GM23338 (cell line): ENCODE results near the gene CARMIL1. TPM values are rescaled to one million over a fixed set of nuclear protein-coding genes. Genes with fewer than 3 reads are reported as not detected.

ENCODE experiments used
- ATAC-seq: fragments of 200-7000 bp; cut with Tn5 transposase; 3 replicates; pipeline ENCODE4 v1.9.1; 2020
- DNase-seq: peaks from one replicate; pipeline ENCODE4 v3.0.0-alpha.2; 2015; ENCODE audit warnings: low spot score
- H2AFZ ChIP-seq: fragments of 200-600 bp; sonication (generic); 2 replicates; pipeline ENCODE4 v1.8.0; 2016; ENCODE audit warnings: antibody characterized with exemption, mild to moderate bottlenecking, moderate library complexity
- H3F3A ChIP-seq: fragments of 200-600 bp; sonication (generic); replicated peaks from 2 replicates; pipeline ENCODE4 v1.8.0; 2017; ENCODE audit warnings: antibody characterized with exemption, mixed run types, low read depth
- H3K27ac ChIP-seq: fragments of 200-600 bp; sonication (generic); 2 replicates; pipeline ENCODE4 v1.6.1; 2016; ENCODE audit warnings: low read depth
- H3K27me3 ChIP-seq: fragments of 200-600 bp; sonication (generic); 2 replicates; pipeline ENCODE4 v1.8.0; 2016; ENCODE audit warnings: mild to moderate bottlenecking, mixed run types, moderate library complexity; ENCODE audit not compliant: insufficient read depth
- H3K36me3 ChIP-seq: fragments of 200-600 bp; sonication (generic); 2 replicates; pipeline ENCODE4 v1.8.0; 2016; ENCODE audit warnings: mild to moderate bottlenecking; ENCODE audit not compliant: insufficient read depth
- H3K4me1 ChIP-seq: fragments of 200-600 bp; sonication (generic); 2 replicates; pipeline ENCODE4 v1.8.0; 2016; ENCODE audit warnings: mild to moderate bottlenecking, moderate library complexity; ENCODE audit not compliant: insufficient read depth
- H3K4me2 ChIP-seq: fragments of 200-600 bp; sonication (generic); 2 replicates; pipeline ENCODE4 v1.7.1; 2017; ENCODE audit warnings: mixed run types
- H3K4me3 ChIP-seq: fragments of 200-600 bp; sonication (generic); 2 replicates; pipeline ENCODE4 v1.6.1; 2016; ENCODE audit warnings: mixed run types
- H3K79me2 ChIP-seq: fragments of 200-600 bp; sonication (generic); replicated peaks from 2 replicates; pipeline ENCODE4 v1.8.0; 2017; ENCODE audit warnings: mild to moderate bottlenecking; ENCODE audit not compliant: insufficient read depth
- H3K9me2 ChIP-seq: fragments of 200-600 bp; sonication (generic); 2 replicates; pipeline ENCODE4 v1.8.0; 2017; ENCODE audit not compliant: insufficient read depth
- H4K20me1 ChIP-seq: fragments of 200-600 bp; sonication (generic); replicated peaks from 2 replicates; pipeline ENCODE4 v1.8.0; 2017; ENCODE audit warnings: mild to moderate bottlenecking; ENCODE audit not compliant: insufficient read depth
- H3K27ac Mint-ChIP-seq: 2 replicates; pipeline ENCODE4 v1.8.0; 2020; ENCODE audit warnings: inconsistent platforms, mild to moderate bottlenecking, moderate library complexity, mixed read lengths
- H3K27me3 Mint-ChIP-seq: 3 replicates; pipeline ENCODE4 v1.8.0; 2022; ENCODE audit warnings: low read depth, mild to moderate bottlenecking, moderate library complexity, mixed read lengths, inconsistent platforms; ENCODE audit not compliant: insufficient read depth, poor library complexity
- H3K36me3 Mint-ChIP-seq: 3 replicates; pipeline ENCODE4 v1.8.0; 2021; ENCODE audit warnings: low read depth, mild to moderate bottlenecking, inconsistent platforms, moderate library complexity, mixed read lengths
- H3K4me1 Mint-ChIP-seq: 3 replicates; pipeline ENCODE4 v1.8.0; 2020; ENCODE audit warnings: mild to moderate bottlenecking, inconsistent platforms, mixed read lengths
- H3K4me3 Mint-ChIP-seq: 3 replicates; pipeline ENCODE4 v1.8.0; 2021; ENCODE audit warnings: moderate library complexity, mild to moderate bottlenecking, inconsistent platforms, mixed read lengths
- H3K9me3 Mint-ChIP-seq: 3 replicates; pipeline ENCODE4 v1.8.0; 2020; ENCODE audit warnings: moderate library complexity, mild to moderate bottlenecking, inconsistent platforms, mixed read lengths
- CREB1 ChIP-seq: fragments of 250-450 bp; sonication (Bioruptor Pico); IDR thresholded peaks from 2 replicates; pipeline ENCODE4 v1.5.0; 2020; ENCODE audit warnings: low read depth, mild to moderate bottlenecking, moderate library complexity
- EZH2 ChIP-seq: fragments of 200-600 bp; sonication (generic); IDR thresholded peaks from one replicate; pipeline ENCODE4 v1.8.0; 2017; ENCODE audit warnings: antibody characterized with exemption, mild to moderate bottlenecking, low read depth; ENCODE audit not compliant: unreplicated experiment
- EZH2phosphoT487 ChIP-seq: fragments of 200-600 bp; sonication (generic); IDR thresholded peaks from one replicate; pipeline ENCODE4 v1.8.1; 2018; ENCODE audit warnings: antibody characterized with exemption; ENCODE audit not compliant: unreplicated experiment
- JUNB ChIP-seq: IDR thresholded peaks from one replicate; pipeline ENCODE4 v1.6.1; 2016; ENCODE audit warnings: antibody characterized with exemption; ENCODE audit not compliant: unreplicated experiment
- NANOG ChIP-seq: IDR thresholded peaks from 2 replicates; pipeline ENCODE4 v1.6.1; 2016; ENCODE audit warnings: antibody characterized with exemption, borderline replicate concordance
- POLR2AphosphoS5 ChIP-seq: IDR thresholded peaks from 2 replicates; pipeline ENCODE4 v1.6.1; 2016; ENCODE audit warnings: antibody characterized with exemption, low read depth
- STAT1 ChIP-seq: IDR thresholded peaks from one replicate; pipeline ENCODE4 v1.6.1; 2016; ENCODE audit warnings: antibody characterized with exemption; ENCODE audit not compliant: unreplicated experiment
- ZNF114 ChIP-seq: fragments of 250-450 bp; sonication (Bioruptor Pico); IDR thresholded peaks from 2 replicates; pipeline ENCODE4 v1.5.0; 2020; ENCODE audit warnings: mild to moderate bottlenecking, moderate library complexity
- ZNF331 ChIP-seq: fragments of 250-450 bp; sonication (Bioruptor Pico); IDR thresholded peaks from 2 replicates; pipeline ENCODE4 v1.5.0; 2020; ENCODE audit warnings: low read depth, mild to moderate bottlenecking, moderate library complexity
- polyA plus RNA-seq: library from polyadenylated mRNA; unstranded; fragments of >200 nt; fragmentation: Nextera tagmentation; extraction: Ambion mirVana; gene quantifications from 2 replicates; pipeline ENCODE4 v1.2.1, GENCODE V29; 2016
- total RNA-seq: library from RNA; depleted of rRNA; stranded (reverse); fragments of >200 nt; shearing (Covaris generic); gene quantifications from 2 replicates; pipeline ENCODE4 v1.2.3, GENCODE V29; 2014
- TF ChIP-seq, protein P1 (sequence below): fragments of 250-450 bp; sonication (Bioruptor Pico); IDR thresholded peaks from 2 replicates; pipeline ENCODE4 v1.5.0; 2020; ENCODE audit warnings: mild to moderate bottlenecking, moderate library complexity
- TF ChIP-seq, protein P2 (sequence below), 2 experiments: fragments of 200-600 bp in 1 of 2; sonication (generic) in 1 of 2; conservative IDR thresholded peaks; 2 replicates each; pipeline versions ENCODE4 v1.5.1 to v1.6.1; 2016 to 2017; ENCODE audit warnings: antibody characterized with exemption in 2 of 2, low read depth in 2 of 2, mild to moderate bottlenecking in 2 of 2, moderate library complexity in 1 of 2
- TF ChIP-seq, protein P3 (sequence below): IDR thresholded peaks from 2 replicates; pipeline ENCODE4 v1.6.1; 2016; ENCODE audit warnings: antibody characterized with exemption
- TF ChIP-seq, protein P4 (sequence below): IDR thresholded peaks from one replicate; pipeline ENCODE4 v1.6.1; 2018; ENCODE audit warnings: antibody characterized with exemption; ENCODE audit not compliant: unreplicated experiment

The CARMIL1 gene
- total and polyA plus RNA-seq, 2 experiments from 2014 or later, result 43.2 to 66.9 TPM

DNA sequence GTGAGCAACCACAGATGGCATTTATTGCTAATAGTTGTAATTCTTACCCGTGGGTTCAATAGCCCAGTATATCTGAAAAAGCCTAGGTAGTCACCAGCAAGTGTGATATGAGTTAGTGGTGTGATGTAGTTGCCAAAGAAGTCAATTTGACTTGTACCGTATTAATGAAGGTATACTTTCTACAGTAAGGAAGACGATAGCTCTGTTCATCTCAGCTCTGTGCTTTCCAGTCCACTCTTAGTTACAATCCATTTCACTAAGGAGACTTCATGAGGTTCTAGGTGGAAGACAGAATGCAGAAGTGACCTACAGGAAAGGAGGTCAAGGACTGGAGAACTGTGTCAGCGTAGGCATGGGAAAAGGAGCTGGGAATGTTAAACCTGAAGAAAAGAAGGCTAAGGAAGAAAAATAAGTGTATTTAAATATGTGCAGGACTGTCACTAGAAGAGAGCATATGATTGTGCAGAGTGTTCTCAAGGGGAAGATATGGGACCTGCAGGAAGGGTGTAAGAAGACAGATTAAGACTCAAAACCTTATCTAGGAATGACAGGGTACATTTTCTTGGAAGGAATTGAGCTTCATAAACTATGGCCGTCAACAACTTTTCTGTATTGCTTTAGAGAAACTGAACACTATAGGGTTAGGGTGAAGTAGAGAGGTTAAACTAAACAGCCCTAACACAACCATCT is 255.9 kb downstream of the CARMIL1 start:
- Histone ChIP-seq H3K36me3 (no peaks in the 10 kb centered on the region; the same call in 1 of the 2 replicates), H2AFZ (no peak overlapping the region), H3K4me1 (peaks cover 4% of the 10 kb centered on the region; the same call in 1 of the 2 replicates), H3K27ac (no peak overlapping the region), H3K4me3 (no peak overlapping the region), H3K9me2 (no peaks in the 10 kb centered on the region), H3K4me2 (no peak overlapping the region), H3F3A (no peaks in the 10 kb centered on the region), H3K27me3 (no peaks in the 10 kb centered on the region), H4K20me1 (no peaks in the 10 kb centered on the region; the same call in 1 of the 2 replicates), H3K79me2 (no peaks in the 10 kb centered on the region)
- Mint-ChIP-seq H3K9me3 (no peaks in the 10 kb centered on the region), H3K36me3 (peaks cover 4% of the 10 kb centered on the region; the same call in 2 of the 3 replicates), H3K27ac (no peak overlapping the region), H3K4me1 (peaks cover 8% of the 10 kb centered on the region; the same call in 1 of the 3 replicates), H3K27me3 (no peaks in the 10 kb centered on the region), H3K4me3 (no peak overlapping the region)
- ATAC-seq (no peak), DNase-seq (no peak)
- TF ChIP-seq, protein P1, sequence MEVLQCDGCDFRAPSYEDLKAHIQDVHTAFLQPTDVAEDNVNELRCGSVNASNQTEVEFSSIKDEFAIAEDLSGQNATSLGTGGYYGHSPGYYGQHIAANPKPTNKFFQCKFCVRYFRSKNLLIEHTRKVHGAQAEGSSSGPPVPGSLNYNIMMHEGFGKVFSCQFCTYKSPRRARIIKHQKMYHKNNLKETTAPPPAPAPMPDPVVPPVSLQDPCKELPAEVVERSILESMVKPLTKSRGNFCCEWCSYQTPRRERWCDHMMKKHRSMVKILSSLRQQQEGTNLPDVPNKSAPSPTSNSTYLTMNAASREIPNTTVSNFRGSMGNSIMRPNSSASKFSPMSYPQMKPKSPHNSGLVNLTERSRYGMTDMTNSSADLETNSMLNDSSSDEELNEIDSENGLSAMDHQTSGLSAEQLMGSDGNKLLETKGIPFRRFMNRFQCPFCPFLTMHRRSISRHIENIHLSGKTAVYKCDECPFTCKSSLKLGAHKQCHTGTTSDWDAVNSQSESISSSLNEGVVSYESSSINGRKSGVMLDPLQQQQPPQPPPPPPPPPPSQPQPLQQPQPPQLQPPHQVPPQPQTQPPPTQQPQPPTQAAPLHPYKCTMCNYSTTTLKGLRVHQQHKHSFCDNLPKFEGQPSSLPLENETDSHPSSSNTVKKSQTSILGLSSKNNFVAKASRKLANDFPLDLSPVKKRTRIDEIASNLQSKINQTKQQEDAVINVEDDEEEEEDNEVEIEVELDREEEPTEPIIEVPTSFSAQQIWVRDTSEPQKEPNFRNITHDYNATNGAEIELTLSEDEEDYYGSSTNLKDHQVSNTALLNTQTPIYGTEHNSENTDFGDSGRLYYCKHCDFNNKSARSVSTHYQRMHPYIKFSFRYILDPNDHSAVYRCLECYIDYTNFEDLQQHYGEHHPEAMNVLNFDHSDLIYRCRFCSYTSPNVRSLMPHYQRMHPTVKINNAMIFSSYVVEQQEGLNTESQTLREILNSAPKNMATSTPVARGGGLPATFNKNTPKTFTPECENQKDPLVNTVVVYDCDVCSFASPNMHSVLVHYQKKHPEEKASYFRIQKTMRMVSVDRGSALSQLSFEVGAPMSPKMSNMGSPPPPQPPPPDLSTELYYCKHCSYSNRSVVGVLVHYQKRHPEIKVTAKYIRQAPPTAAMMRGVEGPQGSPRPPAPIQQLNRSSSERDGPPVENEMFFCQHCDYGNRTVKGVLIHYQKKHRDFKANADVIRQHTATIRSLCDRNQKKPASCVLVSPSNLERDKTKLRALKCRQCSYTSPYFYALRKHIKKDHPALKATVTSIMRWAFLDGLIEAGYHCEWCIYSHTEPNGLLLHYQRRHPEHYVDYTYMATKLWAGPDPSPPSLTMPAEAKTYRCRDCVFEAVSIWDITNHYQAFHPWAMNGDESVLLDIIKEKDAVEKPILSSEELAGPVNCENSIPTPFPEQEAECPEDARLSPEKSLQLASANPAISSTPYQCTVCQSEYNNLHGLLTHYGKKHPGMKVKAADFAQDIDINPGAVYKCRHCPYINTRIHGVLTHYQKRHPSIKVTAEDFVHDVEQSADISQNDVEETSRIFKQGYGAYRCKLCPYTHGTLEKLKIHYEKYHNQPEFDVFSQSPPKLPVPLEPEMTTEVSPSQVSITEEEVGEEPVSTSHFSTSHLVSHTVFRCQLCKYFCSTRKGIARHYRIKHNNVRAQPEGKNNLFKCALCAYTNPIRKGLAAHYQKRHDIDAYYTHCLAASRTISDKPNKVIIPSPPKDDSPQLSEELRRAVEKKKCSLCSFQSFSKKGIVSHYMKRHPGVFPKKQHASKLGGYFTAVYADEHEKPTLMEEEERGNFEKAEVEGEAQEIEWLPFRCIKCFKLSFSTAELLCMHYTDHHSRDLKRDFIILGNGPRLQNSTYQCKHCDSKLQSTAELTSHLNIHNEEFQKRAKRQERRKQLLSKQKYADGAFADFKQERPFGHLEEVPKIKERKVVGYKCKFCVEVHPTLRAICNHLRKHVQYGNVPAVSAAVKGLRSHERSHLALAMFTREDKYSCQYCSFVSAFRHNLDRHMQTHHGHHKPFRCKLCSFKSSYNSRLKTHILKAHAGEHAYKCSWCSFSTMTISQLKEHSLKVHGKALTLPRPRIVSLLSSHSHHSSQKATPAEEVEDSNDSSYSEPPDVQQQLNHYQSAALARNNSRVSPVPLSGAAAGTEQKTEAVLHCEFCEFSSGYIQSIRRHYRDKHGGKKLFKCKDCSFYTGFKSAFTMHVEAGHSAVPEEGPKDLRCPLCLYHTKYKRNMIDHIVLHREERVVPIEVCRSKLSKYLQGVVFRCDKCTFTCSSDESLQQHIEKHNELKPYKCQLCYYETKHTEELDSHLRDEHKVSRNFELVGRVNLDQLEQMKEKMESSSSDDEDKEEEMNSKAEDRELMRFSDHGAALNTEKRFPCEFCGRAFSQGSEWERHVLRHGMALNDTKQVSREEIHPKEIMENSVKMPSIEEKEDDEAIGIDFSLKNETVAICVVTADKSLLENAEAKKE (CRISPR knock-in tag), result no peak
- TF ChIP-seq CREB1 (CRISPR knock-in tag) (no peak), JUNB (no peak), ZNF331 (CRISPR knock-in tag) (no peak), STAT1 (no peak), EZH2 (no peak), EZH2phosphoT487 (no peak), NANOG (no peak), POLR2AphosphoS5 (no peak), ZNF114 (no peak)
- TF ChIP-seq, protein P2, sequence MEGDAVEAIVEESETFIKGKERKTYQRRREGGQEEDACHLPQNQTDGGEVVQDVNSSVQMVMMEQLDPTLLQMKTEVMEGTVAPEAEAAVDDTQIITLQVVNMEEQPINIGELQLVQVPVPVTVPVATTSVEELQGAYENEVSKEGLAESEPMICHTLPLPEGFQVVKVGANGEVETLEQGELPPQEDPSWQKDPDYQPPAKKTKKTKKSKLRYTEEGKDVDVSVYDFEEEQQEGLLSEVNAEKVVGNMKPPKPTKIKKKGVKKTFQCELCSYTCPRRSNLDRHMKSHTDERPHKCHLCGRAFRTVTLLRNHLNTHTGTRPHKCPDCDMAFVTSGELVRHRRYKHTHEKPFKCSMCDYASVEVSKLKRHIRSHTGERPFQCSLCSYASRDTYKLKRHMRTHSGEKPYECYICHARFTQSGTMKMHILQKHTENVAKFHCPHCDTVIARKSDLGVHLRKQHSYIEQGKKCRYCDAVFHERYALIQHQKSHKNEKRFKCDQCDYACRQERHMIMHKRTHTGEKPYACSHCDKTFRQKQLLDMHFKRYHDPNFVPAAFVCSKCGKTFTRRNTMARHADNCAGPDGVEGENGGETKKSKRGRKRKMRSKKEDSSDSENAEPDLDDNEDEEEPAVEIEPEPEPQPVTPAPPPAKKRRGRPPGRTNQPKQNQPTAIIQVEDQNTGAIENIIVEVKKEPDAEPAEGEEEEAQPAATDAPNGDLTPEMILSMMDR (conservative IDR thresholded peaks at IDR 0.05; ENCODE audit: low read depth in 2 of 2), result no peak
- TF ChIP-seq, protein P3, sequence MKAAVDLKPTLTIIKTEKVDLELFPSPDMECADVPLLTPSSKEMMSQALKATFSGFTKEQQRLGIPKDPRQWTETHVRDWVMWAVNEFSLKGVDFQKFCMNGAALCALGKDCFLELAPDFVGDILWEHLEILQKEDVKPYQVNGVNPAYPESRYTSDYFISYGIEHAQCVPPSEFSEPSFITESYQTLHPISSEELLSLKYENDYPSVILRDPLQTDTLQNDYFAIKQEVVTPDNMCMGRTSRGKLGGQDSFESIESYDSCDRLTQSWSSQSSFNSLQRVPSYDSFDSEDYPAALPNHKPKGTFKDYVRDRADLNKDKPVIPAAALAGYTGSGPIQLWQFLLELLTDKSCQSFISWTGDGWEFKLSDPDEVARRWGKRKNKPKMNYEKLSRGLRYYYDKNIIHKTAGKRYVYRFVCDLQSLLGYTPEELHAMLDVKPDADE, result no peak
- TF ChIP-seq, protein P4, sequence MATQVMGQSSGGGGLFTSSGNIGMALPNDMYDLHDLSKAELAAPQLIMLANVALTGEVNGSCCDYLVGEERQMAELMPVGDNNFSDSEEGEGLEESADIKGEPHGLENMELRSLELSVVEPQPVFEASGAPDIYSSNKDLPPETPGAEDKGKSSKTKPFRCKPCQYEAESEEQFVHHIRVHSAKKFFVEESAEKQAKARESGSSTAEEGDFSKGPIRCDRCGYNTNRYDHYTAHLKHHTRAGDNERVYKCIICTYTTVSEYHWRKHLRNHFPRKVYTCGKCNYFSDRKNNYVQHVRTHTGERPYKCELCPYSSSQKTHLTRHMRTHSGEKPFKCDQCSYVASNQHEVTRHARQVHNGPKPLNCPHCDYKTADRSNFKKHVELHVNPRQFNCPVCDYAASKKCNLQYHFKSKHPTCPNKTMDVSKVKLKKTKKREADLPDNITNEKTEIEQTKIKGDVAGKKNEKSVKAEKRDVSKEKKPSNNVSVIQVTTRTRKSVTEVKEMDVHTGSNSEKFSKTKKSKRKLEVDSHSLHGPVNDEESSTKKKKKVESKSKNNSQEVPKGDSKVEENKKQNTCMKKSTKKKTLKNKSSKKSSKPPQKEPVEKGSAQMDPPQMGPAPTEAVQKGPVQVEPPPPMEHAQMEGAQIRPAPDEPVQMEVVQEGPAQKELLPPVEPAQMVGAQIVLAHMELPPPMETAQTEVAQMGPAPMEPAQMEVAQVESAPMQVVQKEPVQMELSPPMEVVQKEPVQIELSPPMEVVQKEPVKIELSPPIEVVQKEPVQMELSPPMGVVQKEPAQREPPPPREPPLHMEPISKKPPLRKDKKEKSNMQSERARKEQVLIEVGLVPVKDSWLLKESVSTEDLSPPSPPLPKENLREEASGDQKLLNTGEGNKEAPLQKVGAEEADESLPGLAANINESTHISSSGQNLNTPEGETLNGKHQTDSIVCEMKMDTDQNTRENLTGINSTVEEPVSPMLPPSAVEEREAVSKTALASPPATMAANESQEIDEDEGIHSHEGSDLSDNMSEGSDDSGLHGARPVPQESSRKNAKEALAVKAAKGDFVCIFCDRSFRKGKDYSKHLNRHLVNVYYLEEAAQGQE, result no peak
